Fibroblast of peridontal ligament (primary cell): ENCODE measurements around the gene CDC42BPB.
A peak's percentile ranks its signal among the peaks of the same experiment; 100 is the strongest.

Experiments
- DNase-seq: peaks from one replicate; pipeline ENCODE4 v3.0.0-alpha.2; 2010; ENCODE audit errors: extremely low read depth

The CDC42BPB gene

GRCh38 chr14:103057372-103058163 is at the start of gene CDC42BPB:
CDC42BPB (minus strand) TSS chr14:103057549; CDS start chr14:103057173, 376 bp downstream.
- DNase-seq = peak; percentile 81

GRCh38 chr14:103105580-103106150 is 48.3 kb upstream of the CDC42BPB start:
- DNase-seq = no peak

- DNase-seq = peak; percentile 31
Observed at GRCh38 chr14:103104654-103105452, 47.5 kb upstream of the CDC42BPB start.

- no peak for DNase-seq
Observed at GRCh38 chr14:103104389-103104653, 47.0 kb upstream of the CDC42BPB start.

- DNase-seq = peak; percentile 41
Observed at GRCh38 chr14:103103461-103104388, 46.4 kb upstream of the CDC42BPB start.

- DNase-seq = no peak
Observed at GRCh38 chr14:103102689-103103260, 45.4 kb upstream of the CDC42BPB start.

GRCh38 chr14:103101963-103102688 is 44.8 kb upstream of the CDC42BPB start:
- DNase-seq = no peak

- no peak for DNase-seq
Observed at GRCh38 chr14:103101257-103101962, 44.1 kb upstream of the CDC42BPB start.

GRCh38 chr14:103100281-103101121 is 43.2 kb upstream of the CDC42BPB start:
- no peak for DNase-seq

GRCh38 chr14:103099733-103100280 is 42.5 kb upstream of the CDC42BPB start:
- DNase-seq = no peak

GRCh38 chr14:103099081-103099732 is 41.9 kb upstream of the CDC42BPB start:
- no peak for DNase-seq

GRCh38 chr14:103097994-103098957 is 40.9 kb upstream of the CDC42BPB start:
- no peak for DNase-seq

GRCh38 chr14:103097244-103097993 is 40.1 kb upstream of the CDC42BPB start:
- no peak for DNase-seq

GRCh38 chr14:103096387-103096786 is 39.0 kb upstream of the CDC42BPB start:
- no peak for DNase-seq

GRCh38 chr14:103095210-103095778 is 37.9 kb upstream of the CDC42BPB start:
- no peak for DNase-seq
